Motor neuron (in vitro differentiated cells): Measurements from ENCODE around the gene RPL13. TPM values are rescaled to one million over a fixed set of nuclear protein-coding genes. Genes with fewer than 3 reads are reported as not detected.
"Not testable (repeated sequence)": the region's sequence is repeated elsewhere in the genome, so short reads cannot be mapped to it uniquely, and the experiment has no call there.

Source experiments
- ATAC-seq, 8 experiments: fragments of 200-7000 bp; cut with Tn5 transposase; replicated peaks in 6 of 8; 2 replicates each; pipeline ENCODE4 v1.8.0; 2021; ENCODE audit warnings: mild to moderate bottlenecking in 8 of 8, moderate library complexity in 8 of 8
- H3K27ac ChIP-seq, 2 donors: fragments of 250-450 bp; sonication (Bioruptor Pico); 2 replicates each; pipeline ENCODE4 v1.9.0; 2021; ENCODE audit warnings: antibody characterized with exemption in 2 of 2, mild to moderate bottlenecking in 2 of 2, moderate library complexity in 1 of 2
- H3K4me1 ChIP-seq, 2 donors: fragments of 250-450 bp; sonication (Bioruptor Pico); replicated peaks in 1 of 2; 2 replicates each; pipeline ENCODE4 v1.6.1; 2021; ENCODE audit warnings: antibody characterized with exemption in 2 of 2, mild to moderate bottlenecking in 2 of 2, moderate library complexity in 1 of 2
- H3K4me3 ChIP-seq, 5 donors: fragments of 250-450 bp; sonication (Bioruptor Pico); 2 replicates each; pipeline ENCODE4 v1.9.0; 2021; ENCODE audit warnings: antibody characterized with exemption in 5 of 5, mild to moderate bottlenecking in 5 of 5, moderate library complexity in 4 of 5
- WGBS, 10 experiments: fragments of 450-650 bp; shearing (Covaris generic); methylation state at CpG; one replicate each; pipeline ENCODE4 v1.0.0; 2022; 5-methylcytosine and 5-hydroxymethylcytosine counted together
- in situ Hi-C, 9 experiments: fragments of 400-800 bp; cut with MboI; loops; one replicate each; pipeline ENCODE4 v1.15.0; 2021; ENCODE audit warnings: low sequenced_read_pairs in 9 of 9, low pct_unique_long_range_greater_than_20kb in 2 of 9; ENCODE audit not compliant: unreplicated experiment in 9 of 9
- total RNA-seq, 8 experiments: library from RNA; unstranded; fragments of 300-600 nt; gene quantifications; 2 replicates each; pipeline versions ENCODE4 v1.2.3 to v1.2.4, GENCODE V29; 2022

The RPL13 gene
- total RNA-seq, 8 experiments from 2014 or later = 1,624 to 3,284 (median 2,183) TPM

DNA sequence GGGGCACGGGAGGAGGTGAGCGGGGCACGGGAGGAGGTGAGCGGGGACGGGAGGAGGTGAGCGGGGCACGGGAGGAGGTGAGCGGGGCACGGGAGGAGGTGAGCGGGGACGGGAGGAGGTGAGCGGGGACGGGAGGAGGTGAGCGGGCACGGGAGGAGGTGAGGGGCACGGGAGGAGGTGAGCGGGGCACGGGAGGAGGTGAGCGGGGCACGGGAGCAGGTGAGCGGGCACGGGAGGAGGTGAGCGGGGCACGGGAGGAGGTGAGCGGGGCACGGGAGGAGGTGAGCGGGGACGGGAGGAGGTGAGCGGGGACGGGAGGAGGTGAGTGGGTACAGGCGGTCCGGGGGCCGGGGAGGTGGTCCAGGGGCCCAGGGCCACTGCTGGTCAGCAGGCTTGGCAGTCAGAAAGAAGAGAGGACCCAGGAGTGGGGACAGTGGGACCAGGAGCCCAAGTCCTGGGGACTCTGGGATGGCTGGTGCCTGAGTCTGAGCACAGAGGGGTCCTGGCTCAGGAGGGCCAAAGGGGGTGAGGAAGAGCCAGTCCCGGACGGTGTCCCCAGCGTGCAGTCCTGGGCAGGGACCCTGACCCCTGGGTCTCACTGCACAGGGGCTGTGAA is 10.6 kb downstream of the RPL13 start:
- in situ Hi-C loops, H3K4me3 ChIP-seq, ATAC-seq, H3K27ac ChIP-seq: not testable (repeated sequence)
- peaks cover 10 to 13% of the 10 kb centered on the region in 2 donors for H3K4me1 ChIP-seq
- WGBS, 10 experiments = no CpG with 5 or more reads among the region's 36 CpGs

DNA sequence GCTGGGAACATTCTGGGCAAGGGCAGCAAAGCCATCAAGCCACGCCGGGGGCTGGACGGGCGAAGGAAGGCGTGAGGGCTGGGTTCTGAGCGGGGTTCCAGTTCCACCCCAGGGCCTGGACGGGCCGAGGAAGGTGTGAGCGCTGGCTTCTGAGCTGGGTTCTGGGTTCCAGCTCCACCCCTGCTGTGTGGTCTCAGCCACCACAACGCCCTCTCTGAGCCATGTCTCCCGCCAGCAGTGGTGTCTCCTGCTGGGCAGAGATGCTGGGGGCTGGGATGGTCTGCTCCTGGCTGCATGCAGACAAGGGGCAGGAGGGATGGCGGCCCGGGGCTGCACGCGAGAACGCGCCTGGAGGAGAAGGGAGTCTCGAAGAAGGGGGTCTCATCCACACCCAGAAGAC is 11.2 kb downstream of the RPL13 start:
- H3K27ac ChIP-seq = no peak overlapping the region
- 59 to 67% methylated on average over 3 to 17 of the region's 18 CpGs; no CpG with 5 or more reads in 8 of the 10 experiments for WGBS, 10 experiments
- no peak overlapping the region for H3K4me3 ChIP-seq
- in situ Hi-C loops = no loop called here
- H3K4me1 ChIP-seq = peaks cover 4 to 8% of the 10 kb centered on the region in 2 donors
- ATAC-seq = no peak

DNA sequence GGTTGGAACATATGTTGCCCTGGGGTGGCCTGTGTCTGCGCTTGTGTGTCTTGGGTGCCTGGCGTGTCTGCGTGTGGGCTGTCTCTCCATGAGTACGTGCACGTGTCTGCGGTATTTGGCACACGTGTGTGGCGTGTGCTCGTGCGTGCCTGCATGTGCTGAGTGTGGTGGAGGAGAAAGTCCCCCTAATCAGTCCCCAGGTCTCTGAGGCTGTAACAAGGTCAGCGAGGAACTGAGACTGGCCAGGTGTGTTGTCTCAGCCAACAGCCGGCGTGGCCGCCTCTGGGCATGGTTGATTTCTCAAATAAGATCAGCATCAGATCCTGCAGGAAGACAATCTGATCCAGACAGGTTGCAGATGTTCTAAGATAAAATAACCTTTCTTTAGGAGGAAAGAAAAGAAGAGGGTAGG is 11.6 kb downstream of the RPL13 start:
- no peak for ATAC-seq
- 40 to 100% (median 70%) methylated on average over 1 to 3 of the region's 14 CpGs; no CpG with 5 or more reads in 4 of the 10 experiments for WGBS, 10 experiments
- in situ Hi-C loops = no loop called here
- no peak overlapping the region for H3K27ac ChIP-seq
- H3K4me1 ChIP-seq = peaks cover 4 to 8% of the 10 kb centered on the region in 2 donors
- no peak overlapping the region for H3K4me3 ChIP-seq

DNA sequence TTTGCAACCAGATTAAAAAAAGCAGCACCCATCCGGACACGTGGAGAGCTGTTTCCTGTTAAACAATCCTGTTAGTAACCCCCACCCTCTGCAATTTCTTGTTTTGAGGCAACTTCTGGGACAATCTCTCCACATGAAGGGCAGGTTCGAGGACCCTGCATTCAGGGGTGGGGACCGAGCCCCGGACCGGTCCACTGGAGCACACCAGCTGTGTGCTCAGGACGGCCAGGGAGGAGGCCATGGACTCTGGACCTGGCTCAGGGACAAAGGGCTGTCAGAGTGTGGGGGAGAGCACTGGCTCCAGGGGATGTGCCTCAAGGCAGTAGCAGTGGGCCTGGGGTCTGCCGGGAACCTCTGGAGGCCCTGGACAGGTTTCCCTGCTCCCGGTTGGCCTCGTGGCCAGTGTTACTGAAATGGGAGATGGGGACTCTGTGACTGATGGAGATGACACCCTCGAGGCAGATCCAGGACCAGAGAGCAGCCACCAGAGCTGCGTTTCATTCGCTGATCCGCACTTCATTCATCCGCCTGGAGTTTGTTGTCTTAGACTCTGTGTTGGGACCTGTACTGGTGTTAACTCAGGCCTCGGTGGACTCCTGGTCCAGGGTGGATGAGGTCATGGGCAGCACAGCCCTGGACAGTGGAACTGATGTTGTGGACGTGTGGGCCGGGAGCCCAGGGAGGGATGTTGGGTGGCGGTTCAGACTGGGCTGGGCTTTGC is 12.2 kb downstream of the RPL13 start:
- Histone ChIP-seq H3K4me3 (no peak overlapping the region), H3K4me1 (peaks cover 4 to 8% of the 10 kb centered on the region in 2 donors), H3K27ac (no peak overlapping the region)
- WGBS, 10 experiments = 48 to 92% (median 71%) methylated on average over 2 to 8 of the region's 19 CpGs; no CpG with 5 or more reads in 6 of the 10 experiments
- in situ Hi-C loops = no loop called here
- ATAC-seq = no peak

DNA sequence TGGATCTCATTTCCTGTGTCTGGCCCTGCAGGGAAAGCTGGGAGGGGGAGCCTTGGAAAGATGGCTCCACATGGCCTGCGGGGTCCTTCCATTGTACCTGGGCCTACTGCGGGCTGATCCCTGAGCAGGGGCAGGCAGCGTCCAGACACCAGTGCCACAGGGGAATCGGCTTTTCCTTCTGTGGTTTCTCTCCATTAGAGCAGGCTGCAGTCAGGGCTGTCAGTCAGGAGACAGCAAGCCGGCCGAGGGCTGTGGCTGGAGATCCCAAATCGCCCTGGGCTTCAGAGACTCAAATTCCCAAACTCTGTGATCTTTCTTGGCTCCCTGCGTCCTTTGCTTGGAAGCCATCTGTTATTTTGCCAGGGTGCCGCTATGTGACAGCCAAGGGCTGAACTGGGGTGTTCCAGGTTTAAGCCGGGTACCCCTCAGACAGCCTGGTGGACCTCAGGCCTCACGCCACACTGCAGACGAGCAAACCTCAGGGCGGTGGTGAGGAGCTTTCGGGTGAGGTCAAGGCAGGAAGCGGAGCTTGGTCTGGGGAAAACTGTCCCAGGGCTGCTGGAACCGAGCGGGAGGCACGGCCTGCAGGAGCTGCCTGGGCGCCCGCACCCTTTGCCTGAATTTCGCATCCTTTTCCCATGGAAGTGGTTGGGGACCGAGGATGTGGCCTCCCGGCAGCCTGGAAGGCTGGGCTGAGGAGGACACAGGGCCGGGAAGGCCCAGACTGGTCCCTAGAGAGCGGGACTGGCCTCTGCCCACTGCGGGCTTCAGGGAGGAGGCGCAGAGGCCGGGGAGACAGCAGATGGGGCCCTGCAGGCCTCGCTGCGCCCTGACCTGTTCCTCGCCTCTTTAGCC is 13.6 kb downstream of the RPL13 start:
- peak in 1 of 8 experiments; percentile 28 for ATAC-seq
- in situ Hi-C loops = no loop called here
- Histone ChIP-seq H3K4me1 (peaks cover 4 to 8% of the 10 kb centered on the region in 2 donors), H3K27ac (no peak overlapping the region), H3K4me3 (peak overlapping the region in 1 of 5 donors; percentile 40)
- 59 to 100% (median 79%) methylated on average over 2 to 7 of the region's 31 CpGs; no CpG with 5 or more reads in 4 of the 10 experiments for whole genome bisulfite sequencing, 10 experiments

DNA sequence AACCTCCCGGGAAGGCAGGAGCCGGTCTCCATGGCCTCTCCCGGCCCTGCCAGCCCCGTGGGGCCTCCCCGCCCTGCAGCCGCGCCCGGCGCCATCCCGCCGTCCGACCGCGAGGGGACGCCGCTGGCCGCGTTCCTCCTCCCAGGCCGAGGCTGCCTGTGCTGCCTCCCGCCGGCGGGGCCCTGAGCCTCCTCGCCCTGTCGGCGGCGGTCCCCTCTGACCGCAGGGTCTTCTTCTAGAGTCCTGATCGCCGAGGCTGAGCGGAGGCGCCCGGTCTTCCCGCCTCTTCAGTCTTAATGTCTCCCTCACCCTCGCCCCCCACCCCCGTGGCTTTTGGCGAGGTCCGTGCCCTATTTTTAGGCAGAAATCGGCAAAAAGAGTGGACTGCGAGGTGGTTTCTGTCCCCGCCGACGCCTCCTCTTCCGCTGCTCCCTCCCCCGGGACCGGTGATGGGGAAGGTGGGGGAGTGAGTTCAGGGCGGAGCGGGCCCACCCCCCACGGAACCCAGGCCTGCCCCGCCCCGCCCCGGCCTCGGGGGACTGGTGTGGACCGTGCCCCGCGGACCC is 14.3 kb downstream of the RPL13 start:
- Histone ChIP-seq H3K4me3 (peak overlapping the region; percentile 26 to 40 (median 36)), H3K4me1 (peaks cover 4 to 8% of the 10 kb centered on the region in 2 donors), H3K27ac (no peak overlapping the region)
- whole genome bisulfite sequencing, 10 experiments = 0 to 9% methylated on average over 1 to 14 of the region's 55 CpGs; no CpG with 5 or more reads in 8 of the 10 experiments
- ATAC-seq = peak; percentile 46 to 95 (median 67)
- in situ Hi-C loops = no loop called here

DNA sequence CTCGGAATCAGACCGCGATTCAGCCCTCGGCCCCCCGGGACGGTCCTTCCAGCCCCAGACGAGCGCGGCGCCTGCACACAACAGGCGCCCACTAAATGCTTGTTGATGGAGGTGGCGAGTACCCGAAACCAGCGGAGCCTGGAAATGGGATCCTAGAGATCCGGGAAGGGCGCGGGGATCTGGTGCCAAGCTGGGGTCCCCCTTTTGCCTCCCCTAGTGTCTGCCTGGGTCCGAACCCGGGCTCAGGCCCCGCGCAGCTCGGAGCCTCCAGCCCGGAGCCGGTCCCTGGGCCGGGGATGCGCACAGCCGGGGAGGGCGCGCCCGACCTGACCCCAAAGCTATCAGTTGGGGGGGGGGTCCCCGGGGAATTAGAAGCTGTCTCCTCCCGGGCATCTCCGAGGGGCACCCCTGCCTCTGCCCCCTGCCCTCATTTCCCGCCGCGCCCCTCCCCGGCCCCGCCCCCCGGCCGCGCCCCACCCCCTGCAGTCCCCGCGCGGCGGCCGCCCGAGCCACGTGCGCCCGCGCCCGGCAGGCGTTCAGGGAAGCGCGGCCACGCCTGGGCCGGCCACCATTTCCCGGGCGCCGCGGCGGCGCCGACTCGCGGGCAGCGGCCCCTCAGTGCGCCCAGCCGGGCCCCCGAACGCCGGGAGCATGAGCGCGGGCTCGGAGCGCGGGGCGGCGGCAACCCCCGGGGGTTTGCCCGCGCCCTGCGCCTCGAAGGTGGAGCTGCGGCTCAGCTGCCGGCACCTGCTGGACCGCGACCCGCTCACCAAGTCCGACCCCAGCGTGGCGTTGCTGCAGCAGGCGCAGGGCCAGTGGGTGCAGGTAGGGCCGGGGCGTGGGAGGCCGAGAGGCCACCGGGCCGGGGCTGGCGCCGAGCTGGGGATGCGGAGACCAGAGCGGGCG is 15.0 kb downstream of the RPL13 start, which contains the start of gene CPNE7:
TSS of gene CPNE7 (plus strand) at position 512 of the 906 bp plus-strand sequence. CDS start at position 652, 140 bp downstream.
- in situ Hi-C loops = no loop called here
- ATAC-seq = peak; percentile 30 to 74 (median 64)
- 0 to 20% methylated on average over 5 to 6 of the region's 103 CpGs; no CpG with 5 or more reads in 8 of the 10 experiments for WGBS, 10 experiments
- Histone ChIP-seq H3K4me1 (peaks cover 4 to 8% of the 10 kb centered on the region in 2 donors), H3K27ac (no peak within 1 kb of the TSS), H3K4me3 (peak within 1 kb of the TSS; percentile 26 to 40 (median 36))

DNA sequence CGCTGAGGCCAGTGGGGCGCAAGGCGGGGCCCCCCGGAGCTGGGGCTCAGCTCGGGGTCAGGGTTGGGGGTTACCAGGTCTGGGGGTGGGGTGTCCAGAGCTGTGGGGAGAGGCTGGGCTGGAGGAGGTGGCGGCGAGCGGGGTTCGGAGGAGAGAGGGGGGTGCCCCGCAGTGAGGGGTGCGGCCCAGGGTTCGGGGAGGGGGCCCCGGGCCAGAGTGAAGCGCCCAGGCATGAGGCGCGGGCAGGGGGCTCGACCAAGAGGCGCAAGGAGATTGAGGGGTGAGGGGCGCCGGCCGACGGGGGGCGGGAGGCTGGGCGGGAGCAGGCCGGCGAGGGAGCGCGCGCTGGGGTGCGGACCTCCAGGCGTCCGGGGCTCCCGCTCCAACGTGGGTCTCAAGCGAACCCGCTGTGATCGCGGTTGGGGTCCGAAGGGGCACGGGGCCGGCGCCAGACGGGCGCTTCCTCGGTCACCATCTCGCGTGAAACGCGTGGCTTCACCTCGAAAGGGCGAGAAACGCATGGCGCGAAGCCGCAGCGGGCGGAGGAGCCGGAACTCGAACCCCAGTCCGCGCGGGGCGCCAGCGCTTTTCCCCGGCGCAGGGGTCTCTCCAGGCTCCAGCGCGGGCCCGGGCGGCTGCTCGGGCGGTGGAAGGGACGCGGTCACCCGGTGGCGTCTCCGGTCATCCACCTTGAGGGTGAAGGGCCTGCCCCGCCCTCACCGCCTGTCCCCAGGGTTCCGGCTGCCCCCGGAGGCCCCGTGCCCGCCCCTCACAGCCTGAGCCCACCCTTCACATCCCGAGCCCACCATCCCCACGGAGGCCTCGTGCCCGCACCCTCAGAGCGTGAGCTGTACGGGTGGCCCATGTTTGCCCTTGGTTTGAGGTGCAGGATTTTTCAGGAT is 15.9 kb downstream of the RPL13 start:
- Histone ChIP-seq H3K4me1 (peaks cover 4 to 8% of the 10 kb centered on the region in 2 donors), H3K27ac (no peak overlapping the region), H3K4me3 (peak overlapping the region; percentile 26 to 40 (median 36))
- WGBS, 10 experiments = 8% methylated on average over 5 of the region's 89 CpGs; no CpG with 5 or more reads in 9 of the 10 experiments
- ATAC-seq = no peak
- in situ Hi-C loops = no loop called here

DNA sequence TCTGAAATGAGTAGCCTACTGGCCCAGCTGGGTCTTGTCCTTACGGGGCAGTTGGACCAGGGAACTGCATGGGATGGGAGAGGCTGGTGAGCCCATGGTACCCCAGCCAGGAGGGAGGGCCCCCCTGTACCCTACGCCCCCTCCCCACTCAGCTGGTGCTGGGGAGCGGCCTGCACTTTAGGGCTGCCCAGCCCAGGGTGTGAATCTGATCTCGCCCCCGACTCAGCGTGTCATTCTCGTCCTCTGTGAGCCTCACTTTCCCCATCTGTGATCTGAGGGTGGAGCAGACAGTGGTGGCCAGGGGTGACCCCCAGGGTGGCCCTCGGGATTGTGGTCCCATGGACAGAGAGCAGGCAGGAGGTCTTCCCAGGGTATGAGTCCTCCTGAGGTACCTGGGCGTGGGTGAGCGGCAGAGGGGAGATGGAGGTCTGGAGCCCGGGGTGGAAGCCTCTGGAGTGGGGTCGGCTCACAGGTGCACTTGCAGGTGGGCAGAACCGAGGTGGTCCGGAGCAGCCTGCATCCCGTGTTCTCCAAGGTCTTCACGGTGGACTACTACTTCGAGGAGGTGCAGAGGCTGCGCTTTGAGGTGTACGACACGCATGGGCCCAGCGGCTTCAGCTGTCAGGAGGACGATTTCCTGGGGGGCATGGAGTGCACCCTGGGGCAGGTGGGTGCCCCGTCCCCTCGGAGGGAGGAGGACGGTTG is 16.7 kb downstream of the RPL13 start:
- 80 to 90% (median 87%) methylated on average over 1 to 4 of the region's 25 CpGs; no CpG with 5 or more reads in 6 of the 10 experiments for WGBS, 10 experiments
- no peak for ATAC-seq
- no peak overlapping the region for H3K27ac ChIP-seq
- in situ Hi-C loops = no loop called here
- H3K4me1 ChIP-seq = peaks cover 4 to 8% of the 10 kb centered on the region in 2 donors
- no peak overlapping the region for H3K4me3 ChIP-seq

DNA sequence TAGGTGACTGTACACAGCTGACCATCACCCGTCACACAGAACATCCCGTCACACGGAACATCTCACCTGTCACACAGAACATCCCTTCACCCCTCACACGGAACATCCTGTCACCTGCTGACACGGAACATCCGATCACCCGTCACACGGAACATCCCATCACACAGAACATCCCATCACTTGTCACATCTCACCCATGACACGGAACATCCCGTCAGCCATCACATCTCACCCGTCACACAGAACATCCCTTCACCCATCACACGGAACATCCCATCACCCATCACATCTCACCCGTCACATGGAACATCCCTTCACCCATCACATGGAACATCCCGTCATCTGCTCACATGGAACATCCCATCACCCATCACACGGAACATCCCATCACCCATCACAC is 18.9 kb downstream of the RPL13 start:
- 95 to 100% (median 98%) methylated on average over 1 to 12 of the region's 15 CpGs; no CpG with 5 or more reads in 6 of the 10 experiments for WGBS, 10 experiments
- ATAC-seq = no peak
- no peak overlapping the region for H3K4me3 ChIP-seq
- peaks cover 4 to 6% of the 10 kb centered on the region in 2 donors for H3K4me1 ChIP-seq
- no peak overlapping the region for H3K27ac ChIP-seq
- in situ Hi-C loops = no loop called here
